Glutamatergic neuron (in vitro differentiated cells): ENCODE results near the gene CRLF2. TPM values are rescaled to one million over a fixed set of nuclear protein-coding genes. Genes with fewer than 3 reads are reported as not detected.

ENCODE experiments used
- DNase-seq: peaks from one replicate; pipeline ENCODE4 v3.0.0; 2022
- H3K27ac Mint-ChIP-seq: one replicate; pipeline ENCODE4 v1.8.0; 2020; ENCODE audit warnings: mild to moderate bottlenecking, mixed read lengths, inconsistent platforms; ENCODE audit not compliant: unreplicated experiment
- H3K27me3 Mint-ChIP-seq: one replicate; pipeline ENCODE4 v1.8.0; 2020; ENCODE audit warnings: mild to moderate bottlenecking, moderate library complexity, mixed read lengths, inconsistent platforms; ENCODE audit not compliant: unreplicated experiment
- H3K36me3 Mint-ChIP-seq: one replicate; pipeline ENCODE4 v1.8.0; 2020; ENCODE audit warnings: mild to moderate bottlenecking, mixed read lengths, inconsistent platforms; ENCODE audit not compliant: unreplicated experiment
- H3K4me1 Mint-ChIP-seq: one replicate; pipeline ENCODE4 v1.8.0; 2020; ENCODE audit warnings: mild to moderate bottlenecking, low read depth, mixed read lengths, inconsistent platforms; ENCODE audit not compliant: unreplicated experiment
- H3K4me3 Mint-ChIP-seq: one replicate; pipeline ENCODE4 v1.8.0; 2020; ENCODE audit warnings: mild to moderate bottlenecking, mixed read lengths, inconsistent platforms; ENCODE audit not compliant: unreplicated experiment
- H3K9me3 Mint-ChIP-seq: one replicate; pipeline ENCODE4 v1.8.0; 2020; ENCODE audit warnings: mild to moderate bottlenecking, moderate library complexity, mixed read lengths, inconsistent platforms; ENCODE audit not compliant: unreplicated experiment
- CTCF ChIP-seq: fragments of 200-600 bp; sonication (generic); IDR thresholded peaks from one replicate; pipeline ENCODE4 v1.5.0; 2021; ENCODE audit not compliant: partially characterized antibody, unreplicated experiment
- total RNA-seq: library from RNA; stranded (reverse); fragmentation: NEBNext Ultra II Directional; extraction: Animal tissue kit (Norgen Biotek cat#: 25700); gene quantifications from one replicate; pipeline ENCODE4 v1.2.1, GENCODE V29; 2021; ENCODE audit not compliant: unreplicated experiment

CRLF2 gene
- total RNA-seq, 1 donor from 2014 or later: 0.54 TPM

GRCh38 chrX:1213971-1214370, 1.5 kb upstream of the CRLF2 start:
- H3K4me1 Mint-ChIP-seq: peaks cover 6% of the 10 kb centered on the region
- peaks cover 6% of the 10 kb centered on the region for H3K27me3 Mint-ChIP-seq
- no peak overlapping the region for H3K4me3 Mint-ChIP-seq
- TF ChIP-seq CTCF: no peak
- peaks cover 3% of the 10 kb centered on the region for H3K9me3 Mint-ChIP-seq
- no peak overlapping the region for H3K27ac Mint-ChIP-seq
- no peaks in the 10 kb centered on the region for H3K36me3 Mint-ChIP-seq
- no peak for DNase-seq

DNA sequence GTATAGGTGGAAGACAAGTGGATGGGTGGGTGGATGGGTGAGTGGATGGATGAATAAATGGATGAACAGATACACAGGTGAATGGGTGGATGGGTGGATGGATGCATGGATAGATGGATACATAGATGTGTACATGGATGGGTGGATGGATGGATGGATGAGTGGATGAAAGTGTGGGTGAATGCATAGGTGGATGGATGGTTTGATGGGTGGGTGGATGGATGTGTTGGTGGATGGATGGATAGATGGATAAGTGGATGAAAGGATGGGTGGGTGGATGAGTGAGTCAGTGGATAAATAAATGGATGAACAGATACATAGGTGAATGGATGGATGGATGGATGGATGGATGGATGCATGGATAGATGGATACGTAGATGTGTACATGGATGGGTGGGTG, 1.6 kb downstream of the CRLF2 start:
- no peak for TF ChIP-seq CTCF
- Mint-ChIP-seq H3K4me1 (peaks cover 6% of the 10 kb centered on the region), H3K9me3 (peaks cover 5% of the 10 kb centered on the region), H3K27me3 (peaks cover 6% of the 10 kb centered on the region), H3K27ac (peak overlapping the region; percentile 45), H3K4me3 (no peak overlapping the region), H3K36me3 (no peaks in the 10 kb centered on the region)
- no peak for DNase-seq

- Mint-ChIP-seq H3K4me1 (peaks cover 7% of the 10 kb centered on the region), H3K27me3 (peaks cover 3% of the 10 kb centered on the region), H3K9me3 (peaks cover 5% of the 10 kb centered on the region), H3K36me3 (no peaks in the 10 kb centered on the region), H3K27ac (no peak overlapping the region), H3K4me3 (no peak overlapping the region)
- DNase-seq: no peak
- TF ChIP-seq CTCF: no peak
Measured at GRCh38 chrX:1207496-1208025, 4.9 kb downstream of the CRLF2 start.

DNA sequence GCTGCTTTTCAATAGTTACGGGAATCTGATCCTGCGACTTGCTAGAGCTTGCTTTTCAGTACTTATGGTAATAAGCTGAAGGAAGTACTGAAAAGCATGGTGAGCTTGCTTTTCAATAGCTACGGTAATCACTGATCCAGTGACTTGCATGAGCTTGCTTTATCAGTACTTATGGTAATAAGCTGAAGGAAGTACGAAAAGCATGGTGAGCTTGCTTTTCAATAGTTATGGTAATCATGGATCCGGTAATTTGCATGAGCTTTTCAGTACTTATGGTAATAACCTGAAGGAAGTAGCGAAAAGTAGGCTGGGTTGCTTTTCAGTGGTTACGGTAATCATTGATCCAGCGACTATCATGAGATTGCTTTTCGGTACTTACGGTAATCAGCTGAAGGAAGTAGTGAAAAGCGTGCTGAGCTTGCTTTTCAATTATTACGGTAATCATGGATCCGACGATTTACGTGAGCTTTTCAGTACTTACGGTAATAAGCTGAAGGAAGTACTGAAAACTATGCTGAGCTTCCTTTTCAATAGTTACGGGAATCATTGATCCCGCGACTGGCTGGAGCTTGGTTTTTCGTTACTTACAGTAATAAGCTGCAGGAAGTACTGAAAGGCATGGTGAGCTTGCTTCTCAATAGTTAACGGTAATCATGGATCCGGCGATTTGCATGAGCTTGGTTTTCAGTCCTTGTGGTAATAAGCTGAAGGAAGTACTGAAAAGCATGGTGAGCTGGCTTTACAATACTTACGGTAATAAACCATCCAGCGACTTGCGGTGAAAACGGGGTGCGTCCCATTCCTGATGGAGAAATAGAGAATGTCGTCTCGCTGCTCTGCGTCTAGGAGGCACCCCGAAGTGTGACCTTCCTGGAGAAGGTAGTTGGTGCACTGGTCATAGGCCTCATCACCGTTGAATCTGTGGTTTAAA, 6.5 kb downstream of the CRLF2 start:
- Mint-ChIP-seq H3K4me1 (peaks cover 2% of the 10 kb centered on the region), H3K9me3 (peaks cover 2% of the 10 kb centered on the region), H3K36me3 (no peaks in the 10 kb centered on the region), H3K27ac (no peak overlapping the region), H3K4me3 (peak overlapping the region; percentile 83), H3K27me3 (peaks cover 3% of the 10 kb centered on the region)
- no peak for DNase-seq
- no peak for TF ChIP-seq CTCF

DNA sequence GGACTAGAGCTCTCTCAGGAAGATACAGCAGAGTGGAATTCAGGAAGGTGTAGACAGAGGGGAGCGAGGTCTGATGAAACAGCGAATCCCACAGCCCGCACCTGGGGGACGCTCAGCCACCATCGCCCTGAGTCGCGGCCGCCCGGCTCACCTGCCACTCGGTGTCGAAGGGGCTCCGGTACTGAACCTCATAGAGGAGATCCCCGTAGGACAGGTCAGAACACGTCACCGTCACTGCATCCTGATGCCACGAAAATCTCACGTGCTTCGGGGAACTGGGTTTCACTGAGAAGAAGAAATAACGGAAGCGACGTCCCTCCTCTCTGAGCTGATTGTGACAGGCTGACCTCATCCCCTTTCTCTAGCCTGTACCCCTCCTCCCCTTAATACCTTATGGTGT, 10.2 kb downstream of the CRLF2 start:
- H3K4me1 Mint-ChIP-seq: peaks cover 2% of the 10 kb centered on the region
- H3K4me3 Mint-ChIP-seq: no peak overlapping the region
- peaks cover 3% of the 10 kb centered on the region for H3K9me3 Mint-ChIP-seq
- H3K36me3 Mint-ChIP-seq: no peaks in the 10 kb centered on the region
- TF ChIP-seq CTCF: no peak
- DNase-seq: no peak
- H3K27me3 Mint-ChIP-seq: no peaks in the 10 kb centered on the region
- H3K27ac Mint-ChIP-seq: no peak overlapping the region
